Fibroblast of pulmonary artery (primary cell): ENCODE data around the gene PHF21B.

Experiments used
- DNase-seq: peaks from one replicate; pipeline ENCODE4 v3.0.0-alpha.2; 2010; ENCODE audit warnings: low read depth
- H3K4me3 ChIP-seq: replicated peaks from 2 replicates; pipeline ENCODE4 v1.5.1; 2011; ENCODE audit warnings: low read depth, mild to moderate bottlenecking, control low read depth, low read length, moderate library complexity
- CTCF ChIP-seq: IDR thresholded peaks from 2 replicates; pipeline ENCODE4 v1.5.1; 2011; ENCODE audit warnings: mild to moderate bottlenecking, control low read depth, low read length, inconsistent platforms; ENCODE audit errors: missing control alignments

Gene PHF21B

GRCh38 chr22:45034821-45035220, 25.0 kb upstream of the PHF21B start:
- TF ChIP-seq CTCF = no peak
- H3K4me3 ChIP-seq = no peak overlapping the region
- DNase-seq = no peak

DNA sequence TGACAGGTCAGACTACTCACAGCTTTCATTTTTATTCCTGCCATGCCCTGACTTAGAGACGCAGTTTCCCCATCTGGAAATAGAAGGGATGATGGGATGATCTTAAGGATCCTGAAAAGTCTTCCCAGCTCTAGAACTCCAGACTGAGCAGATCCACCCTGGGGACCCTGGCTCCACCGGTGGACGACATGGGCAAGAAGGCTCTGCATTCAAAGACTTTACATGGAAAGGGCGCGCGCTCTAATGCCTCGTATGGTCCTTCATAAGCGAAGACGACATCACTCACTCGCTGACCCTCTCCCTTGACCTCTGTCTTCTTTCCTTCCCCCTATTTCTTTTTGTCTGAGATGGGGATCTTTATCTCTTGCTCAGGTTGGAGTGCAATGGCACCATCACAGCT, 24.4 kb upstream of the PHF21B start:
- TF ChIP-seq CTCF = no peak
- DNase-seq = no peak
- H3K4me3 ChIP-seq = no peak overlapping the region

GRCh38 chr22:45033136-45033535, 23.3 kb upstream of the PHF21B start:
- H3K4me3 ChIP-seq = no peak overlapping the region
- DNase-seq = no peak
- TF ChIP-seq CTCF = no peak

DNA sequence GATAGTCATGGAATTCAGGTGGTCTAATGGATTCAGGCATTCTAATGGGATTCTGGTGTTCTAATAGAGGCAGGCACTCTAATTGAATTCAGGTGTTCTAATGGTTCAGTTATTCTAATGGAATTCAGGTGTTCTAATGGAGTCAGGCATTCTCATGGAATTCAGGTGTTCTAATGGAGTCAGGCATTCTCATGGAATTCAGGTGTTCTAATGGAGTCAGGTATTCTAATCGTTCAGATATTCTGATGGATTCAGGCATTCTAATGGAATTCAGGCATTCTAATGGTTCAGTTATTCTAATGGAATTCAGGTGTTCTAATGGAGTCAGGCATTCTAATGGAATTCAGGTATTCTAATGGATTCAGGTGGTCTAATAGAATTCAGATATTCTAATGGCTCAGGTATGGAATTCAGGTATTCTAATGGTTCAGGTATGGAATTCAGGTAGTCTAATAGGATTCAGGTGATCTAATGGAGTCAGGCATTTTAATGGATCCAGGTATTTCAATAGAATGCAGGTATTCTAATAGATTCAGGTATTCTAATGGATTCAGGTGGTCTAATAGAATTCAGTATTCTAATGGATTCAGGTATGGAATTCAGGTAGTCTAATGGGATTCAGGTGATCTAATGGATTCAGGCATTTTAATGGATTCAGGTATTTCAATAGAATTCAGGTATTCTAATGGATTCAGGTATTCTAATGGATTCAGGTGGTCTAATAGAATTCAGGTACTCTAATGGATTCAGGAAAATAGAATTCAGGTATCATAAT, 22.0 kb upstream of the PHF21B start:
- TF ChIP-seq CTCF = no peak
- no peak for DNase-seq
- H3K4me3 ChIP-seq = no peak overlapping the region

- H3K4me3 ChIP-seq = no peak overlapping the region
- TF ChIP-seq CTCF = no peak
- no peak for DNase-seq
Measured at GRCh38 chr22:45029501-45029900, 19.7 kb upstream of the PHF21B start.

- H3K4me3 ChIP-seq = no peak overlapping the region
- no peak for TF ChIP-seq CTCF
- DNase-seq = no peak
Measured at GRCh38 chr22:45026511-45026910, 16.7 kb upstream of the PHF21B start.

DNA sequence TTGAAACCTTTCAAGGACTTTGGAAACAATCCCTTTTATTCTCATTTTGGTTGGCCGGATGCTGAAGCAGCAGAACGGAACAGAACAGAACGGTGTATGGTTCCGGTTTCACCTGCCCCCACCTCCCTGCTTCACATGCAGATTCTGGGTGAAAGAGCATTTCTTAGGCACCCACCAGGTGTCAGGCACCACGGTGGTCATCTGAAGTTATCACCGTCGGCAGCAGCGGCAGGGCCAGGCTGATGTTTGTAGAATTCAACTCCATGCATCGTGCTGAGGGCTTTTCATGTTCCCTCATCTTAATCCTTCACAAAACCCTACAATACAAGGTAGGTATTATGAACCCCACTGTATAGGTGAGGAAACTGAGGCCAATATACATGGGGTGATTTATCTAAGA, 13.6 kb upstream of the PHF21B start:
- TF ChIP-seq CTCF = no peak
- no peak for DNase-seq

More for the DNA sequence above, 13.6 kb upstream of the PHF21B start:
- H3K4me3 ChIP-seq = no peak overlapping the region
